ENCODE results near the gene DPH2. TPM values are rescaled to one million over a fixed set of nuclear protein-coding genes. Genes with fewer than 3 reads are reported as not detected.

DPH2 gene
- total RNA-seq, 4 donors from 2014 or later: 13.4 to 26.7 (median 22.3) TPM

- Histone ChIP-seq H3K4me3 (replicated peaks in 1 of 3) (no peak overlapping the region), H3K4me1 (peaks cover 10 to 22% of the 10 kb centered on the region in 2 donors), H3K27me3 (no peaks in the 10 kb centered on the region), H3K27ac (no peak overlapping the region), H3K36me3 (no peaks in the 10 kb centered on the region), H3K9me3 (no peaks in the 10 kb centered on the region)
- intact Hi-C loops (cut with DNase I): loop anchor here (5.0 kb wide), 1 partner anchor 403 kb away; no protein-coding TSS in a partner anchor
- peak in 1 of 2 donors; percentile 22 for DNase-seq
- 93 to 95% methylated on average over 9 to 10 of the region's 10 CpGs for WGBS, 2 donors
- peak in 5 of 6 experiments; percentile 0 to 43 (median 33) for TF ChIP-seq CTCF (IDR thresholded peaks at IDR 0.05)
- TF ChIP-seq POLR2A (IDR thresholded peaks at IDR 0.05): no peak
These were observed 39.5 kb upstream of the DPH2 start for GRCh38 chr1:43930168-43930948.

- no peak overlapping the region for H3K27ac ChIP-seq
- no peaks in the 10 kb centered on the region for H3K36me3 ChIP-seq
- H3K27me3 ChIP-seq: no peaks in the 10 kb centered on the region
- H3K4me3 ChIP-seq (replicated peaks in 1 of 3): no peak overlapping the region
- WGBS, 2 donors: 70 to 84% methylated on average over 4 of the region's 4 CpGs
- peaks cover 10 to 28% of the 10 kb centered on the region in 2 donors for H3K4me1 ChIP-seq
- DNase-seq: no peak
- intact Hi-C loops (cut with DNase I): loop anchor here (5.0 kb wide), 1 partner anchor 404 kb away; no protein-coding TSS in a partner anchor
- TF ChIP-seq CTCF (IDR thresholded peaks at IDR 0.05) (no peak), POLR2A (IDR thresholded peaks at IDR 0.05) (no peak)
- no peaks in the 10 kb centered on the region for H3K9me3 ChIP-seq
These were observed 38.9 kb upstream of the DPH2 start for GRCh38 chr1:43930949-43931275.

GRCh38 chr1:43931711-43932660, 37.8 kb upstream of the DPH2 start:
- no peaks in the 10 kb centered on the region for H3K36me3 ChIP-seq
- H3K4me1 ChIP-seq: peaks cover 10 to 35% of the 10 kb centered on the region in 2 donors
- intact Hi-C loops (cut with DNase I): loop anchor here (5.0 kb wide), 1 partner anchor 405 kb away; no protein-coding TSS in a partner anchor
- H3K27ac ChIP-seq: no peak overlapping the region
- H3K9me3 ChIP-seq: no peaks in the 10 kb centered on the region
- H3K4me3 ChIP-seq (replicated peaks in 1 of 3): no peak overlapping the region
- 95 to 98% methylated on average over 6 to 12 of the region's 13 CpGs for WGBS, 2 donors
- TF ChIP-seq CTCF (IDR thresholded peaks at IDR 0.05) (no peak), POLR2A (IDR thresholded peaks at IDR 0.05) (no peak)
- no peak for DNase-seq
- no peaks in the 10 kb centered on the region for H3K27me3 ChIP-seq

- Histone ChIP-seq H3K36me3 (no peaks in the 10 kb centered on the region), H3K9me3 (no peaks in the 10 kb centered on the region), H3K27me3 (no peaks in the 10 kb centered on the region), H3K4me1 (peaks cover 10 to 35% of the 10 kb centered on the region in 2 donors), H3K4me3 (replicated peaks in 1 of 3) (peak overlapping the region in 1 of 3 donors; percentile 23), H3K27ac (no peak overlapping the region)
- no peak for DNase-seq
- TF ChIP-seq CTCF (IDR thresholded peaks at IDR 0.05) (no peak), POLR2A (IDR thresholded peaks at IDR 0.05) (no peak)
- 26 to 30% methylated on average over 8 of the region's 8 CpGs for WGBS, 2 donors
- intact Hi-C loops (cut with DNase I): loop anchor here (5.0 kb wide), 1 partner anchor 406 kb away; no protein-coding TSS in a partner anchor
These were observed 36.9 kb upstream of the DPH2 start for GRCh38 chr1:43932786-43933385.

Data from thyroid gland (tissue), 4 donors.